ENCODE results near the gene POLE3. TPM values are rescaled to one million over a fixed set of nuclear protein-coding genes. Genes with fewer than 3 reads are reported as not detected.

The POLE3 gene
- total RNA-seq, 4 donors from 2014 or later, result 22.2 to 28.4 (median 26.0) TPM

GRCh38 chr9:113373676-113374392 is 36.6 kb downstream of the POLE3 start:
- Histone ChIP-seq H3K9me3 (no peaks in the 10 kb centered on the region), H3K27ac (no peak overlapping the region), H3K4me3 (no peak overlapping the region), H3K27me3 (no peaks in the 10 kb centered on the region), H3K36me3 (peaks cover 0 to 27% (median 9%) of the 10 kb centered on the region in 3 donors), H3K4me1 (peaks cover 0 to 12% (median 7%) of the 10 kb centered on the region in 4 donors)
- DNase-seq (ENCODE audit: low spot score in 2 of 2), result no peak
- TF ChIP-seq EP300 (IDR thresholded peaks at IDR 0.05) (no peak), CTCF (IDR thresholded peaks at IDR 0.05) (no peak), POLR2A (IDR thresholded peaks at IDR 0.05) (no peak)
- WGBS, 2 donors, result 78 to 81% methylated on average over 5 to 11 of the region's 24 CpGs

GRCh38 chr9:113373256-113373655 is 37.2 kb downstream of the POLE3 start:
- WGBS, 2 donors, result 59 to 70% methylated on average over 3 of the region's 3 CpGs
- Histone ChIP-seq H3K36me3 (peaks cover 0 to 27% (median 9%) of the 10 kb centered on the region in 3 donors), H3K4me1 (peaks cover 0 to 12% (median 7%) of the 10 kb centered on the region in 4 donors), H3K9me3 (no peaks in the 10 kb centered on the region), H3K4me3 (no peak overlapping the region), H3K27me3 (no peaks in the 10 kb centered on the region), H3K27ac (no peak overlapping the region)
- DNase-seq (ENCODE audit: low spot score in 2 of 2), result no peak
- TF ChIP-seq POLR2A (IDR thresholded peaks at IDR 0.05), result no peak
- TF ChIP-seq CTCF (IDR thresholded peaks at IDR 0.05), result no peak
- TF ChIP-seq EP300 (IDR thresholded peaks at IDR 0.05), result no peak

GRCh38 chr9:113372059-113372458 is 38.4 kb downstream of the POLE3 start:
- 84% methylated on average over 5 of the region's 5 CpGs for WGBS, 2 donors
- Histone ChIP-seq H3K36me3 (peaks cover 0 to 27% (median 9%) of the 10 kb centered on the region in 3 donors), H3K4me1 (peaks cover 0 to 12% (median 7%) of the 10 kb centered on the region in 4 donors), H3K27me3 (no peaks in the 10 kb centered on the region), H3K4me3 (no peak overlapping the region), H3K9me3 (no peaks in the 10 kb centered on the region), H3K27ac (no peak overlapping the region)
- no peak for DNase-seq (ENCODE audit: low spot score in 2 of 2)
- TF ChIP-seq CTCF (IDR thresholded peaks at IDR 0.05) (no peak), EP300 (IDR thresholded peaks at IDR 0.05) (no peak), POLR2A (IDR thresholded peaks at IDR 0.05) (no peak)

GRCh38 chr9:113370806-113371325 is 39.6 kb downstream of the POLE3 start:
- DNase-seq (ENCODE audit: low spot score in 2 of 2), result no peak
- TF ChIP-seq CTCF (IDR thresholded peaks at IDR 0.05) (no peak), POLR2A (IDR thresholded peaks at IDR 0.05) (no peak), EP300 (IDR thresholded peaks at IDR 0.05) (no peak)
- no peak overlapping the region for H3K4me3 ChIP-seq
- no peaks in the 10 kb centered on the region for H3K27me3 ChIP-seq
- H3K9me3 ChIP-seq, result no peaks in the 10 kb centered on the region
- H3K36me3 ChIP-seq, result peaks cover 0 to 27% (median 9%) of the 10 kb centered on the region in 3 donors
- peaks cover 0 to 6% (median 4%) of the 10 kb centered on the region in 4 donors for H3K4me1 ChIP-seq
- H3K27ac ChIP-seq, result no peak overlapping the region
- 83 to 85% methylated on average over 6 to 8 of the region's 8 CpGs for WGBS, 2 donors

- 78 to 79% methylated on average over 9 to 11 of the region's 11 CpGs for WGBS, 2 donors
- no peak for DNase-seq (ENCODE audit: low spot score in 2 of 2)
- no peak overlapping the region for H3K27ac ChIP-seq
Observed at GRCh38 chr9:113369855-113370140, 40.7 kb downstream of the POLE3 start.

More at GRCh38 chr9:113369855-113370140, 40.7 kb downstream of the POLE3 start:
- Histone ChIP-seq H3K36me3 (peaks cover 0 to 24% (median 9%) of the 10 kb centered on the region in 3 donors), H3K9me3 (no peaks in the 10 kb centered on the region), H3K4me3 (no peak overlapping the region), H3K4me1 (no peaks in the 10 kb centered on the region), H3K27me3 (no peaks in the 10 kb centered on the region)
- TF ChIP-seq EP300 (IDR thresholded peaks at IDR 0.05) (no peak), POLR2A (IDR thresholded peaks at IDR 0.05) (no peak), CTCF (IDR thresholded peaks at IDR 0.05) (no peak)

All from tibial nerve (tissue), 4 donors.